ENCODE data around the gene VPS13A.
A peak's percentile ranks its signal among the peaks of the same experiment; 100 is the strongest.

VPS13A gene

DNA sequence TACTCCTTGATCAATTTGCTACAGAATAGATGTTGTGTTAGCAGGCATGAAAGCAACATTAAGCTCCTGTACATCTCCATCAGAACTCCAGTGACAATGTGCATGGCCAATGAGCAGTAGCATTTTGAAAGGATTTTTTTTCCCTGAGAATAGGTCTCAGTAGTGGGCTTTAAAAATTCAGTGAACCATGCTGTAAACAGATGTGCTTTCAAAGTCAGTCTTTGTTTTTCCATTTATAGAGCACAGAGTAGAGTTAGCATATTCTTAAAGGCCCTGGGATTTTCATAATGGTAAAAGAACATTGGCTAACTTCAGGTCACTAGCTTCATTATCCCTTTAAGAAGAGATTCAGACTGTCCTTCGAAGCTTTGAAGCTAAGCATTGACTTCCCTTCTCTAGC, 150.8 kb downstream of the VPS13A start:
- ChIA-PET CTCF (no interaction called here), POLR2A (ENCODE audit: low non-redundant PET) (no interaction called here)
- DNase-seq (ENCODE audit: low spot score): no peak
- H3K27ac ChIP-seq: no peak overlapping the region
- TF ChIP-seq, protein P1, sequence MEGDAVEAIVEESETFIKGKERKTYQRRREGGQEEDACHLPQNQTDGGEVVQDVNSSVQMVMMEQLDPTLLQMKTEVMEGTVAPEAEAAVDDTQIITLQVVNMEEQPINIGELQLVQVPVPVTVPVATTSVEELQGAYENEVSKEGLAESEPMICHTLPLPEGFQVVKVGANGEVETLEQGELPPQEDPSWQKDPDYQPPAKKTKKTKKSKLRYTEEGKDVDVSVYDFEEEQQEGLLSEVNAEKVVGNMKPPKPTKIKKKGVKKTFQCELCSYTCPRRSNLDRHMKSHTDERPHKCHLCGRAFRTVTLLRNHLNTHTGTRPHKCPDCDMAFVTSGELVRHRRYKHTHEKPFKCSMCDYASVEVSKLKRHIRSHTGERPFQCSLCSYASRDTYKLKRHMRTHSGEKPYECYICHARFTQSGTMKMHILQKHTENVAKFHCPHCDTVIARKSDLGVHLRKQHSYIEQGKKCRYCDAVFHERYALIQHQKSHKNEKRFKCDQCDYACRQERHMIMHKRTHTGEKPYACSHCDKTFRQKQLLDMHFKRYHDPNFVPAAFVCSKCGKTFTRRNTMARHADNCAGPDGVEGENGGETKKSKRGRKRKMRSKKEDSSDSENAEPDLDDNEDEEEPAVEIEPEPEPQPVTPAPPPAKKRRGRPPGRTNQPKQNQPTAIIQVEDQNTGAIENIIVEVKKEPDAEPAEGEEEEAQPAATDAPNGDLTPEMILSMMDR (conservative IDR thresholded peaks at IDR 0.05; ENCODE audit: low read depth): no peak

DNA sequence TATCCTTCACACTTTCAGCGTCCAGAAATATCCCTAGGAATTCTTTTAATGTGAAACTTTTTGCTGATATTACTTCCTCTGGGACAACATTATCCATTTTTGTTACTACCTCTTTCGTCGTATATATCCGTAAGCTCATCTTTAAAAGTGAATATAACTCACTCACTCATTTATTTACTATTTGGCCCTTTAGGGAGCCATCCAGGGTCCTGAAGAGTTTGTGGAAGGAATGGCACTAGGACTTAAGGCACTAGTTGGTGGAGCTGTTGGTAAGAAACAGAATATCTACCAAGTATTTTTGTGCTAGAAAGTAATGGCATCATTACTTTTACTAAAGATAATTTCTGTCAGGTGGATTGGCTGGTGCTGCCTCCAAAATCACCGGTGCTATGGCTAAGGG, 192.7 kb downstream of the VPS13A start:
- TF ChIP-seq, protein P1 (conservative IDR thresholded peaks at IDR 0.05; ENCODE audit: low read depth): no peak
- no peak overlapping the region for H3K27ac ChIP-seq
- no peak for DNase-seq (ENCODE audit: low spot score)
- ChIA-PET POLR2A (ENCODE audit: low non-redundant PET) (no interaction called here), CTCF (interaction anchor here (1.0 kb wide), 1 partner anchor 10 kb away, joined by 3 read pairs; no protein-coding TSS in a partner anchor)

GRCh38 chr9:77374266-77374665, 196.9 kb downstream of the VPS13A start:
- no peak for DNase-seq (ENCODE audit: low spot score)
- POLR2A ChIA-PET (ENCODE audit: low non-redundant PET): no interaction called here
- TF ChIP-seq, protein P1 (conservative IDR thresholded peaks at IDR 0.05; ENCODE audit: low read depth): no peak
- H3K27ac ChIP-seq: no peak overlapping the region
- CTCF ChIA-PET: no interaction called here

- DNase-seq (ENCODE audit: low spot score): no peak
- H3K27ac ChIP-seq: no peak overlapping the region
- ChIA-PET CTCF (interaction anchor here (0.6 kb wide), 1 partner anchor 821 kb away, joined by 4 read pairs; no protein-coding TSS in a partner anchor), POLR2A (ENCODE audit: low non-redundant PET) (no interaction called here)
- TF ChIP-seq, protein P1 (conservative IDR thresholded peaks at IDR 0.05; ENCODE audit: low read depth): no peak
Observed at GRCh38 chr9:77375956-77376532, 198.7 kb downstream of the VPS13A start.

GRCh38 chr9:77384406-77384805, 207.1 kb downstream of the VPS13A start:
- CTCF ChIA-PET: interaction anchor here (0.6 kb wide), 1 partner anchor 175 kb away, joined by 3 read pairs; no protein-coding TSS in a partner anchor
- DNase-seq (ENCODE audit: low spot score): peak; percentile 36
- H3K27ac ChIP-seq: no peak overlapping the region
- POLR2A ChIA-PET (ENCODE audit: low non-redundant PET): no interaction called here
- TF ChIP-seq, protein P1 (conservative IDR thresholded peaks at IDR 0.05; ENCODE audit: low read depth): no peak

GRCh38 chr9:77386187-77386586, 208.9 kb downstream of the VPS13A start:
- POLR2A ChIA-PET (ENCODE audit: low non-redundant PET): no interaction called here
- TF ChIP-seq, protein P1 (conservative IDR thresholded peaks at IDR 0.05; ENCODE audit: low read depth): no peak
- CTCF ChIA-PET: no interaction called here
- no peak for DNase-seq (ENCODE audit: low spot score)
- no peak overlapping the region for H3K27ac ChIP-seq

All from RWPE1 (cell line).